NCI-H460 (cell line): Measurements from ENCODE around the gene KISS1R. TPM values are rescaled to one million over a fixed set of nuclear protein-coding genes. Genes with fewer than 3 reads are reported as not detected.
"Not testable (repeated sequence)": the region's sequence is repeated elsewhere in the genome, so short reads cannot be mapped to it uniquely, and the experiment has no call there.

Experiments used
- DNase-seq: peaks from one replicate; pipeline ENCODE4 v3.0.0-alpha.2; 2016; ENCODE audit warnings: low read depth; ENCODE audit errors: extremely low read depth
- total RNA-seq: library from RNA; depleted of rRNA; stranded (reverse); fragments of >200 nt; shearing (Covaris generic); gene quantifications from 2 replicates; pipeline ENCODE4 v1.2.3, GENCODE V29; 2014

KISS1R gene
- total RNA-seq, 1 experiment from 2014 or later: not detected

DNA sequence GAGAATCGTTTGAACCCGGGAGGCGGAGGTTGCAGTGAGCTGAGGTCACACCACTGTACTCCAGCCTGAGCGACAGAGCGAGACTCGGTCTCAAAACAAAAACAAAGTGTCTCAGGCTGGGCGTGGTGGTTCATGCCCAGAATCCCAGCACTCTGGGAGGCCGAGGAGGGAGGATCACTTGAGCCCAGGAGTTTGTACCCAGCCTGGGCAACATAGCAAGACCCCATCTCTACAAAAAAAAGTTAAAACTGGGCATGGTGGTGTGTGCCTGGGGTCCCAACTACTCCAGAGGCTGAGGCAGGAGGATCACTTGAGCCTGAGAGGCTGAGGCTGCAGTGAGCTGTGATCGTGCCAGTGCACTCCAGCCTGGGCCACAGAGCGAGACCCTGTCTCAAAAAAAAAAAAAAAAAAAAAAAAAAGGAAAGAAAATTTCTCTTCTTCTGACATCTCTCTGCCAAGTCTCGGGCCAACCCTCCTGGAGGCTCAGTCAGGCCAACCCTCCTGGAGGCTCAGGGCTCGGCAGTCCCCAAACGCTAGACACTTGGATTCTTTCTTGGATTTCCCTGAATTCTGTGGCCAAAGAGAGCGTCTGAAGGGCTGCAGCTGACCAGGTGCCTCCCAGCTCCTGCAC lies 35.0 kb downstream of the KISS1R start:
- DNase-seq: no peak

DNA sequence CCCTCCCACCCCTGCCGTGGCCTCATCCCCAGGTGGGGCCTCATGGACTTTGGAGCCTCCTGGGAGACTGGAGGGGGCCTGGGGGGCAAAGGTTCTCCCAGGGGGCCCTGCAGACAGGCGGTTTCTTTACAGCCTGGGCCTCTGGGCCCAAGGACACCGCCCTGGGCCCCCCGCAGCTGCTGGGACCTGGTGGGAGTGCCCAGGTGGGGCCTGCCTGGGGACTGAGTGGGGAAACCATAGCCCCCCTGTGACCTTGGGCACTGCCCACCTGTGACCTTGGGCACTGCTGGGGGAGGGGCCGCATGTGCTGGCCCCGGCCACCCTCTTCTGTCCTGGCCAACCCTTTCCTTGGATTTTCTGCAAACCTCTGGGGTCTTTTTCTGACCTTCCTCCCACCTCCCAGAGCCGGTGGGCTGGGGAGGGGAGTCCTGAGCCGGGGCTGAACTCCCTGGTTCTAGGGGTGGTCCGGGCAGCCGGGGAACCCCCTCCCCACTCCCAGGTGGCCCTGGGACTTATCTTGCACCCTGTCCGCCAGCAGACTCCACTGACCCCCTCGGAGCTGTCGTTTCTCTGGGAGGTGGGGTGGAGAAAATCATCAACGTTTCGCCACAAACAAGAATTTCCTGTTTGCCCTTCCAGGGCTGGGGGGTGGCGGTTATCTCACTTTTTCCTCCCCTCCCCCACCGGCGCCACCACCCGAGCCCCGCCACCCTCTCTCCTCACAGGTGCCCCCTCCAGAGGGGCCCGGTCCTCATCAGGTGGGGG lies 35.7 kb downstream of the KISS1R start:
- no peak for DNase-seq

- DNase-seq: no peak
These were observed 36.5 kb downstream of the KISS1R start for GRCh38 chr19:953445-954271.

GRCh38 chr19:954272-954671 lies 37.1 kb downstream of the KISS1R start:
- DNase-seq: no peak

- no peak for DNase-seq
These were observed 37.8 kb downstream of the KISS1R start for GRCh38 chr19:954672-955494.

DNA sequence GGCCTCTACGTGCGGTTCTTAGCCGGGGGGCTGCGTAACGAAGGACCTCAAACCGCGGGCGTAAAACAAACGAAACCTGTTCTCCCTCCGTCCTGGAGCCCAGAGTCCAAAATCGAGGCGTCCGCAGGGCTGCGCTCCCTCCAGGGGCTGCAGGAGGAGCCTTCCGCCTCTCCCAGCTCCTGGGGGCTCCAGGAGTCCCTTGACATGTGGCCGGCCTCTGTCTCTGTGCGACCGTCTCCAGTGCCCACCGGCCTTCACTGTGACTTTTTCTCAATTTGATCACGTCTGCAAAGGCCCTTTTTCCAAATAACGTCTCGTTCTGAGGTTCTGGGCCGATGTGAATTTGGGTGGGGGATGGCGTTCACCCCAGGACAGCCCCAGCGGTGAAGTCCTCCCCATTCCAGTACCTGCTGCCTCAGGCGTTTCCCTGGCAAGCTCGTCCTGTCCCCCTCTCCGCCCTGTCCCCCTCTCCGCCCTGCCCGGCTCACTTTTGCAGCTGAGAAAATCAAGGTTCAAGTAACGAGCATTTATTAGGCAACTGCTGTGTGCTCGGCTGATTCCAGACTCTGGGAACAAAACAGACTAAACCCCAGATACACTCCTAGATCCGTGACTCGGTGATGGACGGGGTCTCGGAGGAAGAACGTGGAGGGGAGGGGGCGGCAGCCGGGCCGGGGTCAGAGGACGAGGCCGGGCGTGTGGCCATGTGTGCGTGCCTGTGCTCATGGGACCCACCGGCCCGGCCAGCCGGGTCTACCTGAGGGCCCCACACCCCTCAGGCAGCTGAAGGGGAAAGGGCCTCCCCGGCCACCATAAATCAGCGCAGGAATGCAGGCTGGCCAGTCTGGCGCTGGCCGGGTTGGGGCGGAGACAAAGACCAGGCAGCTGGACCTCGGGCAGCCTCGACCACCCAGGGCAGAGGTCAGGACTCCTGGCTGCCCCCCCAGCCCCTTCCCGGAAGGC lies 39.0 kb downstream of the KISS1R start:
- DNase-seq: no peak

GRCh38 chr19:956766-957440 lies 39.8 kb downstream of the KISS1R start:
- no peak for DNase-seq

DNA sequence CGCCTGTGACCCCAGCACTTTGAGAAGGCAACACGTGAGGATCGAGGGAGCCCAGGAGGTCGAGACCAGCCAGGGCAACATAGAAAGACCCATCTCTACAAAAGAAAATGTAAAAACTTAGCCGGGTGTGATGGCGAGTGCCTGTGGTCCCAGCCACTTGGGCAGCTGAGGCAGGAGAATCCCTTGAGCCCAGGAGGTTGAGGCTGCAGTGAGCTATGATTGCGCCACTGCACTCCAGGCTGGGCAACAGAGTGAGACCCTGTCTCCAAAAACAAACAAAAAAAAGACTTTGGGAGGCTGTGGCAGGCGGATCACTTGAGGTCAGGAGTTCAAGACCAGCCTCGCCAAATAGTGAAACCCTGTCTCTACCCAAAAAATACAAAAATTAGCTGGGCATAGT lies 40.4 kb downstream of the KISS1R start:
- DNase-seq: not testable (repeated sequence)

DNA sequence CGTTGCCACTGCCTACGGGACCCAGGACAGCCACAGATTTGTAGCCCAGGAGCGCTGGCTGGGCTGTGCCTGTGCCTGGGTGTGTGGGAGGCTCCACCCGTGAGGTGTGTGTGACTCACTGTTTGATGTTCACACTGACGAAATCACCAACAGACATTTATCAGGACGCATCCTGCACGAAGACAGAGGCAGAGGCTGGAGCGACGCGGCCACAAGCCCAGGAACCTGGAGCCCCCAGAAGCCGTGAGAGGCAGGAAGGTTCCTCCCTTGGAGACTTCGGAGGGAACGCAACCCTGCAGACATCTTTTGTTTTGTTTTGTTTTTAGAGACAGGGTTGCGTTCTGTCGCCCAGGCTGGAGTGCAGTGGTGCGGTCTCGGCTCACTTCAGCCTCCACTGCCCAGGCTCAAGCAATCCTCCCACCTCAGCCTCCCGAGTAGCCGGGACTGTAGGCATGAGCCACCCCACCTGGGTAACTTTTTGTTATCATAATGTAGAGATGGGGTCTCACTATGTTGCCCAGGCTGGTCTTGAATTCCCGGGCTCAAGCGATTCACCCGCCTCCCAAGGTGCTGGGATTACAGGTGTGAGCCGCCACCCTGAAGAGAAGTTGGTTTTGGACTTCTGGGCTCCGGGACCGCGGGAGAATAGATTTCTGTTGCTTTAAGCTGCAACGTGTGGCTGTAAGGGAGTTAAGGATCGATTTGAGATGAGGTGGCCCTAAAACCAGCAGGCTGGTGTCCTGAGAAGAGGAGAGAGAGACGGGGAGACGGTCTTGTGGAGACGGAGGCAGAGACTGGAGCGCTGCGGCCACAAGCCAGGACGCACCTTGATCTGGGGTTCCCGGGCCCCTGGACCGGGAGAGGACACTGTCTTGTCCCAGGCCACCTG lies 42.1 kb downstream of the KISS1R start:
- peak; percentile 44 for DNase-seq

DNA sequence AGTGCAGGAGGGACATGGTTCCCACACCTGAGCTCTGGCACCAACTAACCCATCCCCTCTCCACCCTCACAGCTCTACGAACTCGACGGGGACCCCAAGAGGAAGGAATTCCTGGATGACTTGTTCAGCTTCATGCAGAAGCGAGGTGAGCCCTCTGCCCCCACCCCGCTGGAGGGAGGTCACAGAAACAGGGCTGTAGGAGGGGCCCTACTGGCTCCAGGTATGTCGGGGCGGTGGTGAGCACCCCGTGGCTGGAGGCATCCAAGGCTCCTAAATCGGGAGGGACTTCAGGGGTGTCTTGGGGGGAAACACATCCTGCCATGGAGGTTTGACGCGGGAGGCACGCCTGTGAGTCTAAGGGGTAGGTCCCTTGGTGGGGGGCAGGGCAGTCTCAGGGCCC lies 42.9 kb downstream of the KISS1R start:
- no peak for DNase-seq

DNA sequence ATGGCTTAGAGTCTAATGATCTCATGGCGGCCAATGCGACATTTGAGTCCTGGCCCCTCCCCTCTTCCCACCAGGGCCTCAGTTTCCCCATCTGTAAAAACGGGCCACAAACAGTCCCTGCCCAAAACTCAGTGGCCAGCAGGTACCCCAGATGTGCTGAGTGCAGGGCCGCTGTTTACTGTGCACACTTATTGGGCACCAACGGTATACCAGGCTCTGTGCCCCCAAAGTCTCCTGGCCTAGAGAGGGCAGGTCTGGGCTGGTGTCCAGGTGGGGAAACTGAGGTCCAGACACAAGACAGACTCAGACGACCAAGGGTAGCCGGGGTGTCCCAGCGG lies 43.4 kb downstream of the KISS1R start:
- no peak for DNase-seq

DNA sequence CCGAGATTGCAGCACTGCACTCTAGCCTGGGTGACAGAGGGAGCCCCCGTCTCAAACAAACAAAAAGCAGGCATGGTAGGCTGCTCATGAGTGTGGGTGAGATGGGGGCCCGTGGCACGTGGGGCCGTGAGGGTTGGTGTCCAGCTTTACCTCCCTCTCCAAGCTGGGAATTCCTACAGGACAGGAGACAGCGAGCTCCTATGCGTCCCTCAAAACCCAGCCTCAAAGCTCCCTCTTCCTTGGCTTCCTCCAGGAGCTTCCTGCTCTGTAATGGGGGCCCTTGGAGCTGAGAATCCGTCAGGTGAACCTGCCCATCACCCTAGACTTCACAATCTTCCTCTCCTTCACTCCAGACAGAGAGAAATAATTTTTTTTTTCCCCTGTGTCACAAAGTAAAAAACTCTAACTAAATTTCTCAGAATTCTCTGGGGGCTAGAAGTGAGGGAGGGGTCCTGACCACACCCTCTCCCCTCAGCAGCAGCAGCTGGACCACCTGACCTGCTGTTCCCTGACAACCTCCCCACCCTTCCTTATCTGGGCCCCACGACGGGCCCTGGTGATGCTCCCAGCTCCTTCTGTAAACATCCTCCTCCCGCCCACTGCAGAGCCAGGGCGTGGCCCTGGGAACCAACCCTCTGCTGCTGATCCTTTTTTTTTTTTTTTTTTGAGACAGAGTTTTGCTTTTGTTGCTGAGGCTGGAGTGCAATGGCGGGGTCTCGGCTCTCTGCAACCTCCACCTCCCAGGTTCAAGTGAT lies 44.9 kb downstream of the KISS1R start:
- no peak for DNase-seq

GRCh38 chr19:962683-963400 lies 45.7 kb downstream of the KISS1R start:
- DNase-seq: no peak

- DNase-seq: no peak
These were observed 46.4 kb downstream of the KISS1R start for GRCh38 chr19:963486-963951.

DNA sequence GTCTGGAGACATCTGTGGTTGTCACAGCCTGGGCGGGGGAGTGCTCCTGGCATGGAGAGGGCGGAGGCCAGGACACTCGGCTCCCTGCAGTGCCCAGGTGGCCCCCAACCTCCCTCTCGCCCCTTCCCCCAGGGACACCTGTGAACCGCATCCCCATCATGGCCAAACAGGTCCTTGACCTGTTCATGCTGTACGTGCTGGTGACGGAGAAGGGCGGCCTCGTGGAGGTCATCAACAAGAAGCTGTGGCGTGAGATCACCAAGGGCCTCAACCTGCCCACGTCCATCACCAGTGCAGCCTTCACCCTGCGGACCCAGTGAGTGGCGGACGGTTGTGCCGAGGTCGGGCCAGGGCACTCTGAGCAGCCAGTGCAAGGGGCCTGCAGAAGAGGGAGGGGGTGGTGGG lies 47.0 kb downstream of the KISS1R start:
- DNase-seq: no peak
